Heart left ventricle (tissue), 16 donors: ENCODE measurements around the gene RPL6. TPM values are rescaled to one million over a fixed set of nuclear protein-coding genes. Genes with fewer than 3 reads are reported as not detected.

Source experiments
- ATAC-seq, 4 donors: fragments of 200-7000 bp; cut with Tn5 transposase; one replicate each; pipeline ENCODE4 v1.9.1; 2020 to 2022; ENCODE audit warnings: moderate library complexity in 4 of 4, mild to moderate bottlenecking in 3 of 4, moderate number of reproducible peaks in 1 of 4
- DNase-seq, 5 donors: peaks; one replicate each; pipeline ENCODE4 v3.0.0-alpha.2; 2020
- H3K27ac ChIP-seq, 12 donors: fragments of 200-600 bp; sonication (generic) in 4 of 12; one replicate each; pipeline versions ENCODE4 v1.5.0 to v1.8.0; 2016 to 2022; ENCODE audit warnings: mild to moderate bottlenecking in 2 of 12
- H3K27me3 ChIP-seq, 9 donors: fragments of 200-600 bp; sonication (generic) in 2 of 9; one replicate each; pipeline versions ENCODE4 v1.5.1 to v1.8.0; 2016 to 2022; ENCODE audit warnings: mild to moderate bottlenecking in 3 of 9
- H3K36me3 ChIP-seq, 9 donors: fragments of 200-600 bp; sonication (generic) in 2 of 9; one replicate each; pipeline versions ENCODE4 v1.5.0 to v1.8.0; 2018 to 2022; ENCODE audit warnings: mild to moderate bottlenecking in 2 of 9
- H3K4me1 ChIP-seq, 12 donors: fragments of 200-600 bp; sonication (generic) in 4 of 12; one replicate each; pipeline versions ENCODE4 v1.5.0 to v1.8.0; 2016 to 2022; ENCODE audit warnings: mild to moderate bottlenecking in 3 of 12
- H3K4me3 ChIP-seq, 12 donors: fragments of 200-600 bp; sonication (generic) in 4 of 12; one replicate each; pipeline versions ENCODE4 v1.5.0 to v1.8.0; 2017 to 2022; ENCODE audit warnings: mild to moderate bottlenecking in 9 of 12, moderate library complexity in 4 of 12
- H3K9me3 ChIP-seq, 12 donors: fragments of 200-600 bp; sonication (generic) in 4 of 12; one replicate each; pipeline versions ENCODE4 v1.5.0 to v1.8.0; 2016 to 2022; ENCODE audit warnings: mild to moderate bottlenecking in 1 of 12
- POLR2A ChIP-seq, 2 donors: fragments of 450-650 bp; IDR thresholded peaks; one replicate each; pipeline ENCODE4 v1.6.1; 2017; ENCODE audit warnings: antibody characterized with exemption in 2 of 2, mild to moderate bottlenecking in 2 of 2, moderate library complexity in 2 of 2
- WGBS, 4 donors: extraction: QIAGEN DNeasy Blood & Tissue Kit in 2 of 4; methylation state at CpG; one replicate each; pipeline versions ENCODE4 v1.1.5 to v1.1.7; 2013 to 2018; 5-methylcytosine and 5-hydroxymethylcytosine counted together
- intact Hi-C, 10 donors: fragments of 100-400 bp; cut with DNase I; formaldehyde crosslinking; loops; one replicate each; pipeline versions ENCODE4 v1.11.1 to v1.14.2; 2022
- polyA plus RNA-seq, 2 donors: library from polyadenylated mRNA; stranded (reverse); fragments of 200-250 nt; gene quantifications; one replicate each; pipeline ENCODE4 v1.2.3, GENCODE V29; 2013
- total RNA-seq, 9 donors: library from RNA; depleted of rRNA in 2 of 9; stranded (reverse); fragments of >200 nt in 2 of 9; fragmentation: NEBNext Ultra II Directional in 3 of 9; extraction: Animal tissue kit (Norgen Biotek cat#: 25700) in 3 of 9; gene quantifications; one replicate each; pipeline versions ENCODE4 v1.1.0 to v1.2.4, GENCODE V29; 2016 to 2023
- TF ChIP-seq, protein P1 (sequence below), 12 donors: fragments of 200-600 bp; sonication (generic) in 4 of 12; IDR thresholded peaks; one replicate each; pipeline versions ENCODE4 v1.5.0 to v1.8.0; 2018 to 2022; ENCODE audit warnings: antibody characterized with exemption in 12 of 12, mild to moderate bottlenecking in 5 of 12
- donor health status: ischemic (EF 13 %, LVEDD 7.1; RV severe dilation, severe dysfunction).
- donor health status: healthy with polysubstance abuse.
- donor health status: DM: no; HTN: yes; CAD: no.
- donor health status: DM: no; HTN: no; CAD: no.
- donor health status: ischemic (EF 25% LVEDD 6.9; RV normal size, moderate dysfunction).
- donor health status: ischemic (EF 25% LVEDD 5.7; RV mildly dilated, moderate dysfunction).
- donor health status: healthy.
- donor health status: DM: yes; HTN: yes; CAD: no.
- donor health status: ischemic (EF 35%, LVEDD 5.7; RV mildly dilated, moderate dysfunction).
- donor health status: nonischemic (EF 11% LVEDD 7.7; RV severe dilation, severe dysfunction).
- donor health status: DM: yes; HTN: yes; CAD: no.
- donor health status: PGD.
- donor health status: ischemic (EF 29% LVEDD 5.4; RV normal size, mild dysfunction).
- donor health status: nonischemic (EF 23%, LVEDD 6.1; RV moderate dilation, normal function).

The RPL6 gene
- total and polyA plus RNA-seq, 11 donors, result 572 to 1,760 (median 753) TPM

DNA sequence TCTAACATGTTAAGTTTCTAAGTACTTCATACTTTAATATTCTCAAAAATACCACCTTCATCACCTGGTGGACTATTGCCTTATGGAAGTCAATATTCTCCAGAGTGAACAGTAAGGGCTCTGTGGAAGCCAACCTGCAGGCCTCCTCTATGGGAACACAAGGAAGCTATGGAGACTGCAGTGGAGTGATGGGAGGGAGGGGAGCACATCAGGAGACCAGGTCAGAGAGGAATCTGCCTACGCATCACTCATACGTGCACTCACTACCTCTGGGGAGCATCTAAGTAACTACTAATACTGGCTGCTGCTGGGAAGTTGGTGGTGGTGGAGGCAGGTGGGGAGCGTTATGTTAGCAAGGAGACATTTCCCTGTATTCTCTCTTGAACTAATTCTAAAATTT, 47.1 kb downstream of the RPL6 start:
- intact Hi-C loops, result loop anchor here in 1 of 10 donors (5.0 kb wide), 1 partner anchor 35 kb away; no protein-coding TSS in a partner anchor
- TF ChIP-seq, protein P1, sequence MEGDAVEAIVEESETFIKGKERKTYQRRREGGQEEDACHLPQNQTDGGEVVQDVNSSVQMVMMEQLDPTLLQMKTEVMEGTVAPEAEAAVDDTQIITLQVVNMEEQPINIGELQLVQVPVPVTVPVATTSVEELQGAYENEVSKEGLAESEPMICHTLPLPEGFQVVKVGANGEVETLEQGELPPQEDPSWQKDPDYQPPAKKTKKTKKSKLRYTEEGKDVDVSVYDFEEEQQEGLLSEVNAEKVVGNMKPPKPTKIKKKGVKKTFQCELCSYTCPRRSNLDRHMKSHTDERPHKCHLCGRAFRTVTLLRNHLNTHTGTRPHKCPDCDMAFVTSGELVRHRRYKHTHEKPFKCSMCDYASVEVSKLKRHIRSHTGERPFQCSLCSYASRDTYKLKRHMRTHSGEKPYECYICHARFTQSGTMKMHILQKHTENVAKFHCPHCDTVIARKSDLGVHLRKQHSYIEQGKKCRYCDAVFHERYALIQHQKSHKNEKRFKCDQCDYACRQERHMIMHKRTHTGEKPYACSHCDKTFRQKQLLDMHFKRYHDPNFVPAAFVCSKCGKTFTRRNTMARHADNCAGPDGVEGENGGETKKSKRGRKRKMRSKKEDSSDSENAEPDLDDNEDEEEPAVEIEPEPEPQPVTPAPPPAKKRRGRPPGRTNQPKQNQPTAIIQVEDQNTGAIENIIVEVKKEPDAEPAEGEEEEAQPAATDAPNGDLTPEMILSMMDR (IDR thresholded peaks at IDR 0.05), result no peak
- TF ChIP-seq POLR2A (IDR thresholded peaks at IDR 0.05), result no peak
- Histone ChIP-seq H3K9me3 (no peaks in the 10 kb centered on the region), H3K27me3 (no peaks in the 10 kb centered on the region), H3K27ac (no peak overlapping the region), H3K4me3 (no peak overlapping the region), H3K4me1 (no peaks in the 10 kb centered on the region), H3K36me3 (no peaks in the 10 kb centered on the region)
- ATAC-seq (no peak), DNase-seq (no peak)
- WGBS, 4 donors, result 95 to 98% (median 96%) methylated on average over 3 of the region's 3 CpGs

DNA sequence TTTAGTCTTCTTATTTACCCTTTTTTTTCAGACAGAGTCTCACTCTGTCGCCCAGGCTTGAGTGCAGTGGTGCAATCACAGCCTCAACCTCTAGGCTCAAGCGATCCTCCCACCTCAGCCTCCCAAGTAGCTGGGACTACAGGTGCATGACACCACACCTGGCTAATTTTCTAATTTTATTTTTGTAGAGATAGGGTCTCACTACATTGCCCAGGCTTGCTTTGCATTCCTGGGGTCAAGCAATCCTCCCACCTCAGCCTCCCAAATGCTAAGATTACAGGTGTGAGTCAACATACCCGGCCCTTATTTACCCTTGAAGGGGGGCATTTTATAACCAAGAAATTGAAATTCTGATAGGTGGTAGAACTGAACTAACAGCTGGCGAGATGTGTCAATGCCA, 48.1 kb downstream of the RPL6 start:
- ATAC-seq, result no peak
- H3K4me3 ChIP-seq, result no peak overlapping the region
- TF ChIP-seq, protein P1 (IDR thresholded peaks at IDR 0.05), result no peak
- TF ChIP-seq POLR2A (IDR thresholded peaks at IDR 0.05), result no peak
- H3K9me3 ChIP-seq, result no peaks in the 10 kb centered on the region
- no peak for DNase-seq
- H3K36me3 ChIP-seq, result no peaks in the 10 kb centered on the region
- intact Hi-C loops, result loop anchor here in 1 of 10 donors (5.0 kb wide), 1 partner anchor 34 kb away; no protein-coding TSS in a partner anchor
- no peak overlapping the region for H3K27ac ChIP-seq
- no peaks in the 10 kb centered on the region for H3K27me3 ChIP-seq
- 93 to 97% (median 96%) methylated on average over 4 of the region's 4 CpGs for WGBS, 4 donors
- H3K4me1 ChIP-seq, result no peaks in the 10 kb centered on the region

DNA sequence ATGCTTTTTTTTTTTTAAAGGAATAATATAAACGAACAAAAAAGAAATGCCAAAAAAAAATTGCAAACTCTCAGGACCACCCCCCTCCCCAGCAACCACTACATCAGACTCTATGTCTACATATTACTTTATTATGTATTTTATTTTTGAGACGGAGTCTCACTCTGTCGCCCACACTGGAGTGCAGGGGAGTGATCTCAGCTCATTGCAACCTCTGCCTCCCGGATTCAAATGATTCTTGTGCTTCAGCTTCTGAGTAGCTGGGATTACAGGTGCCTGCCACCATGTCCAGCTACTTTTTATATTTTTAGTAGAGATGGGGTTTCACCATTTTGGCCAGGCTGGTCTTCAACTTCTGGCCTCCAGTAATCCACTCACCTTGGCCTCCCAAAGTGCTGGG, 50.1 kb downstream of the RPL6 start:
- 92 to 96% (median 96%) methylated on average over 4 of the region's 4 CpGs for WGBS, 4 donors

DNA sequence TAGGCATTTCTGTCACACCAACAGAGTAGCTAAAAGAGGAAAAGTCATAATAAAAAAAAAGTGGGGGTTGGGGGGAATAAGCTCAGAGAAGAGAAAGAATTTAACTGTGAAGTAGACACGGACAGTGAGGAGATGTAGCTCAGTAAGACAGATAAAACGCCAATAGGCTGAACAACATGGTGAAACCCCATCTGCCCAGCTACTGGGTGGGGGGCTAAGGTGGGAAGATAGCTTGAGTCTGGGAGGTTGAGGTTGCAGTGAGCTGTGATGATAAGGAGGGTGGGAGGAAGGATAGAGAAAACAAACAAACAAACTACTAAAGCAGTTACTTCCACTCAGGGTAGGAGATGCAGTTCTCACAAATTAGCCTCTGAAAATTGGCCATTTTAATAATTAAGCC, 52.2 kb downstream of the RPL6 start:
- WGBS, 4 donors, result 48 to 72% (median 68%) methylated on average over 2 of the region's 2 CpGs
- intact Hi-C loops, result no loop called here

More for the DNA sequence above, 50.1 kb downstream of the RPL6 start:
- H3K4me3 ChIP-seq, result no peak overlapping the region
- no peaks in the 10 kb centered on the region for H3K36me3 ChIP-seq
- no peaks in the 10 kb centered on the region for H3K9me3 ChIP-seq
- no peaks in the 10 kb centered on the region for H3K27me3 ChIP-seq
- TF ChIP-seq, protein P1 (IDR thresholded peaks at IDR 0.05), result no peak
- no peak for TF ChIP-seq POLR2A (IDR thresholded peaks at IDR 0.05)
- DNase-seq, result no peak
- intact Hi-C loops, result no loop called here
- H3K4me1 ChIP-seq, result peaks cover 0 to 1% (median 0%) of the 10 kb centered on the region in 12 donors
- no peak overlapping the region for H3K27ac ChIP-seq
- ATAC-seq, result no peak

More for the DNA sequence above, 52.2 kb downstream of the RPL6 start:
- Histone ChIP-seq H3K9me3 (no peaks in the 10 kb centered on the region), H3K36me3 (no peaks in the 10 kb centered on the region), H3K27me3 (no peaks in the 10 kb centered on the region), H3K27ac (no peak overlapping the region), H3K4me1 (peaks cover 0 to 12% (median 1%) of the 10 kb centered on the region in 12 donors), H3K4me3 (no peak overlapping the region)
- ATAC-seq, result no peak
- no peak for DNase-seq
- no peak for TF ChIP-seq POLR2A (IDR thresholded peaks at IDR 0.05)
- TF ChIP-seq, protein P1 (IDR thresholded peaks at IDR 0.05), result no peak

Other genes starting within 250 kb of the RPL6 start
- gene HECTD4, start 27.2 kb downstream of the RPL6 start, total RNA-seq, result 10 to 100 TPM; 16.2 to 30.7 (median 23.9) TPM
- 10 to 100 TPM in 1 of 2 donors, 1 to 10 TPM in 1; 6.3 to 14.7 TPM for gene HECTD4, start 27.2 kb downstream of the RPL6 start, polyA plus RNA-seq
- 100 to 1,000 TPM; 102 to 197 (median 136) TPM for gene PTPN11, start 9.3 kb upstream of the RPL6 start, total RNA-seq
- 10 to 100 TPM; 35.9 to 60.3 TPM for gene PTPN11, start 9.3 kb upstream of the RPL6 start, polyA plus RNA-seq